ENCODE data around the gene NPAS3.

NPAS3 gene

GRCh38 chr14:33014710-33015109, 76.0 kb downstream of the NPAS3 start:
- no peak for TF ChIP-seq CTCF (conservative IDR thresholded peaks at IDR 0.05; ENCODE audit: low read depth)
- no peak for DNase-seq (ENCODE audit: low spot score)
- ChIA-PET CTCF (interaction anchor here (0.6 kb wide), 1 partner anchor 240 kb away, joined by 5 read pairs; no protein-coding TSS in a partner anchor), POLR2A (ENCODE audit: low non-redundant PET) (no interaction called here)
- H3K27ac ChIP-seq, result no peak overlapping the region

- POLR2A ChIA-PET (ENCODE audit: low non-redundant PET), result no interaction called here
Measured at GRCh38 chr14:33016613-33017012, 77.9 kb downstream of the NPAS3 start.

GRCh38 chr14:33017016-33017415, 78.3 kb downstream of the NPAS3 start:
- no peak overlapping the region for H3K27ac ChIP-seq
- no peak for TF ChIP-seq CTCF (conservative IDR thresholded peaks at IDR 0.05; ENCODE audit: low read depth)
- DNase-seq (ENCODE audit: low spot score), result no peak
- POLR2A ChIA-PET (ENCODE audit: low non-redundant PET), result no interaction called here
- CTCF ChIA-PET, result no interaction called here

More at GRCh38 chr14:33016613-33017012, 77.9 kb downstream of the NPAS3 start:
- no peak for TF ChIP-seq CTCF (conservative IDR thresholded peaks at IDR 0.05; ENCODE audit: low read depth)
- no peak for DNase-seq (ENCODE audit: low spot score)
- H3K27ac ChIP-seq, result no peak overlapping the region
- CTCF ChIA-PET, result no interaction called here

DNA sequence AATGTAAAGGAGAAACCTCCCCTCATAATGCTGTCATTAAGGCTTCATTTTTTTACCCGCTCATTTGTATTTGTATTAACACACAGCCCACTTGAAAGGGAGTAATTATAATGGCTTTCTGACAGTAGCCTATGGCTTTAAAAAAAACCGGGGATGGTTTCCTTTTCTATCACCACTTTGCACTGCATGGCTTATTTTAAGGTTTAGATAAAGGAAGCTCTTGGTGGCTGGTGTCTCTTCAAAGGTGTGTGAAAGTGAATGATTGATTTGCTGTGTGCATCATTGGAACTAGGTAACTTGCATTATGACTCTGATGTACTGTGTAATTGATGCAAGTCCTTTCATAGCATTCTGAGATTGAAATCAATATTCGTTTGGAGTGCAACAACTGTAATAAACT, 80.7 kb downstream of the NPAS3 start:
- CTCF ChIA-PET, result interaction anchor here (0.7 kb wide), 1 partner anchor 22 kb away, joined by 3 read pairs; no protein-coding TSS in a partner anchor
- DNase-seq (ENCODE audit: low spot score), result no peak
- no peak for TF ChIP-seq CTCF (conservative IDR thresholded peaks at IDR 0.05; ENCODE audit: low read depth)
- H3K27ac ChIP-seq, result no peak overlapping the region
- POLR2A ChIA-PET (ENCODE audit: low non-redundant PET), result no interaction called here

DNA sequence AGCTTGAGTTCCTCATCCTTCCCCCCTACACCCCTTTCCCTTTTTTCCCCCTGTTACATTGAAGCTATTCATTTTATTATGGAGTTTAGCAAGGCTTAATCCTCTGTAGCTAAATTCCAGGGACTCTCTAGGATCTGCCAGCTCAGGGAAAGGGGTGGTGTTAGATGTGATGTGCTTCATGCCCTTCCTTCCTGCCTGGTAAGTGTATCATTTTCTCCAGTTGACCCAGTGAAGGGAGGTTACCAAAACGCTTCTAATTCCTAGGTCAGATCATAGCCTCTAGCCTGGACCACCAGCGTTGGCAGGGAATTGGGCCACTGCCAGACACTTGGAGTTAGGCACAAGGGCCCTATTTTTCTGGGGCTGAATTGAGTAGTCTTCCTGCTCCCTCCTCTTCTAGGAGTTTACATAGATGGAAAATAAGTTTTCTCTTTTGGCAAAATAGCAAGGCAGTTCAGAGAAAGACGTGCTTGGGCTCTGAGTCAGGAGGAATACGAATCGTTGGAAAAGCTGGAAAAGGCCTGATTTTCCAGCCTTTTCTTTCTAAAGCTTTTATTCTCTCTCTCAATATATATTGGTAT, 88.3 kb downstream of the NPAS3 start:
- no peak for DNase-seq (ENCODE audit: low spot score)
- no peak overlapping the region for H3K27ac ChIP-seq
- TF ChIP-seq CTCF (conservative IDR thresholded peaks at IDR 0.05; ENCODE audit: low read depth), result no peak
- POLR2A ChIA-PET (ENCODE audit: low non-redundant PET), result interaction anchor here (0.7 kb wide), 1 partner anchor 80 kb away, joined by 5 read pairs; no protein-coding TSS in a partner anchor
- CTCF ChIA-PET, result no interaction called here

GRCh38 chr14:33029511-33029910, 90.8 kb downstream of the NPAS3 start:
- H3K27ac ChIP-seq, result no peak overlapping the region
- TF ChIP-seq CTCF (conservative IDR thresholded peaks at IDR 0.05; ENCODE audit: low read depth), result no peak
- POLR2A ChIA-PET (ENCODE audit: low non-redundant PET), result no interaction called here
- DNase-seq (ENCODE audit: low spot score), result no peak
- CTCF ChIA-PET, result interaction anchor here (0.7 kb wide), 1 partner anchor 8 kb away, joined by 5 read pairs; no protein-coding TSS in a partner anchor

Data from RWPE1 (cell line).